GM21367 (cell line): ENCODE results near the gene DPEP2NB.
"Not testable (repeated sequence)": the region's sequence is repeated elsewhere in the genome, so short reads cannot be mapped to it uniquely, and the experiment has no call there.

Source experiments
- ATAC-seq: cut with Tn5 transposase; IDR thresholded peaks from one replicate; pipeline ENCODE4 v1.9.1; 2021; ENCODE audit not compliant: unreplicated experiment

The DPEP2NB gene, protein sequence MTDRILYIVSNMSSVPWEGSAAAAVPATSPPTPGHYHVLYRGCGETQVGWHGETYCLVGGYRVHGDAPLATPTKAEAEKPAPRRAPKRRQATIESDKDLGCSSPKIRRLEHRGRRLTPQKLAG

DNA sequence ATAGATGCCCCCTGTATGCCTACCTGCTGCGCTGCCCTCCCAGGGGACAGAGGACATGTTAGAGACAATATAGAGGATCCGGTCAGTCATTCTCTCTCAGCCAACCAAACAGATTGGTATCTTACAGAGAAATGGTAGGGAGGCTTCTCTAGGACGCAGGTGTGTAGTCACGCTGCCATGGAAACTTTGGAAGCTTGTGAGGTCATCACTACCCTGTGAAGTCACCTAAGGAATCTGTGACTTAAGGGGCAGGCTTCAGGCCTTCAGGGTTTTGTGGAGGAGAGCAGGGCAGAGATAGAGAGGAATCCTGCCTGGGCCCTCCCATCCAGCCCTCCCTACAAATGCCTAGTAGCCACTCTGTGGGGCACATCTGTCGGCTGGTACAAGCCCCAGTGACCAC lies at the start of gene DPEP2NB:
Gene DPEP2NB, minus strand, starts transcription at position 231 of the 400 bp plus-strand sequence. Its CDS starts 141 bp downstream, at position 90.
- no peak for ATAC-seq

DNA sequence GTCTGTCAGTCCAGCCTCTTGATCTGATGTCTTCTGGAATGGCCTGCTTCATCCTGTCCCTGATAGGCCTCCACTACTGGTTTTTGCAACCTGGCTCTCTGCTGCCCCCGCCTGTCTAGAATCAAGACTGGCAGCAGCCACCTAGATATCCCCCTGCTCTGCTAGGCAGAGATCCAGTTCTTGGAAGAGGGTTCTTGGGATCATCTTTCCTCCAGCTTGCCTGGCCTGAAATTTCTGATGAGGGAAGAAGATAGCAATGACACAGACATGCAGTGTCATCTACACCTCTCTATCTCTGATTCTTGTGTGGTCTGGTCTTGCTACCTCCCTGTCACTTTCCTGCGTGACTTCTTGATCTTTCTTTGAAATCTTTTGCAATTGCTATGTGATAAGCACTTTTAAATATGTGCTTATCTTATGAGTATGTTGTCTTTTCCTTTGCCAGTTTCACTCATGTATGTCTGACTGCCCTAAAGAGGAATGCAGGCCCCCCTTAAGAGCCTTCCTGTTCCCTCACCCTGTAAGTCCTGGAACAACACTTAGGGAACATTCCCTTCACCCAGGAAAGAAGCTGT lies 49.2 kb upstream of the DPEP2NB start:
- no peak for ATAC-seq

DNA sequence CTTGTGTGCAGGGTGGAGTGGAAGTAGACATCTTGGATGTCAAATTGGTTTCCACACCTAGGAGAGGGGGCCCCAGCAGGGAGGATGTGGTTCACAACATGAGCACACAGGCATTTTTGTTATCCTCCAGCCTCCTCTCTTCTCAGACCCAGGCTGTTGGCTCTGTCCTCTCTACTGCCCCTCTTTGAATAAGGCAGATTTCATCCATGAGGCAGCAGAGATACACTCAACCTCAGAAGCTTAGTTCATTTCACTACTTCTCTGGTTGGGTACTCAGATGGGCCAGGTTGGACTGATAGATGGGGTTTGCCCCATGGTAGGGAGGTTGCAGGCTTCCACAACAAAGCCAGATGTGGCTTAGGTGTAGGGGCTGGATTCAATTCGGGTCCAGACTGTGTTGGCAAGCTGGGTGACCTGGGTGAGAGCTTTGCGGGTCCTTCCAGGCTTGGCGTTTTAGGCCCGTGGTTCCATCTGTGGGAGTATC lies 47.2 kb upstream of the DPEP2NB start:
- no peak for ATAC-seq

DNA sequence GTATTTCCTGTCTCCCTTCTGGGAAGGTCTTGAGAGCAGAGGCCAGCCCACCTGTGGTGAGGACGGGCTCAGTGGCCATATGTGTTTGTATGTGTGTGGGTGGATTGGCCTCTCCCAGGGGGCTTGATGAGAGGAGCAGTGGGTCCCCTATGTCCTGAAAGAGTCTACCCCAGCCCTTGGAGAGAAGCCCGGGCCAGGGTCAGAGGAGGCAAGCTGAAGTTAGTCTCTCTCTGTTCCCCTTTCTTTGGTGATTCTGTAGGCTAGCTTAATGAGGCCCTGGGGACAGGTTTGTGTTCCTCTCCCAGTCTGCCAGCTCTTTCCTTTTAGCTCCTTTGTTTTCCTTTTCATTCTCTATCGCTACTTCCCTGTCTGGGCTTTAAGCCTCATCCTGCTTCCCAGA lies 45.7 kb upstream of the DPEP2NB start:
- no peak for ATAC-seq

DNA sequence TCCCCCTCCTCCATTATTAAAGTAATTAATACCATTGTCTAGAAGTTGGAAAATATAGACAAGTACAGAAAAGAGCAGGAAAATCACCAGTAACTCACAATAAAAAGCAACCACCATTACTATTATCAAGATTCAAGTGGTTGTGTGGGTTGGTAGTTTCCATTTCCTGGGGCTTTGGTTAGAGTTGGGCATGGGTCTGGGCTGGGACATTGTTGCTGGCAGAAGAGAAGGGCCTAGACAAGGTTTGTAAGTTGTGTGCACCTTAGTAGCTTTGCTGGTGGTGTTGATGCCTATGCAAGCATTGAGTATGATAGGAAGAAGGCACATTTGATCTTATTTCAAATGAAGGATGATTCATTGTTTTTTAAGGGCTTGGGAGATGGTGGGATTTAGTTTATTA lies 44.1 kb upstream of the DPEP2NB start:
- ATAC-seq, result no peak

DNA sequence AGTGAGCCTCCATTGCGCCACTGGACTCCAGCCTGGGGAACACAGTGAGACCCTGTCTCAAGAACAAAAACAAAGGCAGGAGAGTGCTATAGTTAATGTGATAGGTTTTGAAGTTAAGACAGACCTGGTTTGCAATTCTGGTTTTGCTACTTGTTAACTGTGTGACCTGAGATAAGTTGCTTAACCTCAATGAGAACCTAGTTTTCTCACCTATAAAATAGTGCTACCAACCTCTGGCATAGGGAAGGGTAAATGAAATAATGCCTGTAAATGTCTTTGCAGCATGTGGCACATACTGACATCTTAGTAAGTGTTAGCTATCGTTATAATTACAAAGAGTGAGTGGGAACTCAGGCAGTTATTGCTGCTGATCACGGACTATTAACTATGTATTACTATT lies 39.7 kb upstream of the DPEP2NB start:
- no peak for ATAC-seq

DNA sequence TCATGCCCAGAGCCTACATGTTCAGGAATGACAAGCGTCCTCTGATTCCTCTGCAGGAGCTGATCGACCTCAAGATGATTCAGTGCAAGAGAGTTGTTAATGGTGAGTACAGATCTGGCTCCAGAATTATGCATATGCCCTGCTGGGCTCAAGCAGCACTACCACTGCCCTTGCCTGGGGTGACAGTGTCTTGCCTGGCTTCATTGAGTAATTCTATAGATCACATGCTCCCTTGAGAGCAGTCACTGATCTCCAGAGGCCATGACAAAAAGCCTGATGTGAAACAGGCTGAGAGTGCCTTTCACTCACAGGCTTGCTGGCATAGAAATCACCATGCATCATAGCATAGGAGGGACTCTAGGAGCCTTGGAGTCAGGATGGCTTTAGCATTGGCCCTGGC lies 33.7 kb upstream of the DPEP2NB start:
- ATAC-seq, result no peak

DNA sequence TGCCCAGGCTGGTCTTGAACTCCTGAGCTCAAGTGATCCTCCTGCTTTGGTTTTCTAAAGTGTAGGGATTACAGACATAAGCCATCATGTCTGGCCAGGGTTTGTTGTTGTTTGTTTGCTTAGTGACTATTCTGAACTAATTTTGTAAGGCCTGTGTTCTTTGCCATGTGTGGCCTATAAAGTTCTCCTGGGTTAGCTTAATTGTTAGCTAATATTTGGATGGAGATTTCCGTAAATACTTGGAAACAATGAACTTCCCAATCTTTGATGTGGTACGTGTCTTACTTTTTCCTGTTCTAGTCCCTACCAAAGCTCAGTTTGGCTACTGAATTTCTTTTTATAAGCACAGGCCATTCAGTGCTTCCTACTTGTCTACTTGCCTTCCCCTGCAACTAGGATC lies 32.3 kb upstream of the DPEP2NB start:
- ATAC-seq, result no peak

DNA sequence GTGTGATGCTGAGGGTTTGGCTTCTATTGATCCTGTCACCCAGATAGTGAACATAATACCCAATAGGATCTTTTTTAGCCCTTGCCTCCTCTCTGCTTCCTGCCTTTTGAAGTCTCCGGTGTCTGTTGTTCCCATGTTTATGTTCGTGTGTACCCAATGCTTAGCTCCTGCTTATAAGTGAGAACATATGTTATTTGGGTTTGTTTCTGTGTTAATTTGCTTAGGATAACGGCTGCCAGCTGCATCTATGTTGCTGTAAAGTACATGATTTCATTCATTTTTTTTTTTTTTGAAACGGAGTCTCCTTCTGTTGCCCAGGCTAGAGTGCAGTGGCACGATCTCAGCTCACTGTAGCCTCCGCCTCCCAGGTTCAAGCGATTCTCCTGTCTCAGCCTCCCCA lies 30.4 kb upstream of the DPEP2NB start:
- ATAC-seq, result no peak

DNA sequence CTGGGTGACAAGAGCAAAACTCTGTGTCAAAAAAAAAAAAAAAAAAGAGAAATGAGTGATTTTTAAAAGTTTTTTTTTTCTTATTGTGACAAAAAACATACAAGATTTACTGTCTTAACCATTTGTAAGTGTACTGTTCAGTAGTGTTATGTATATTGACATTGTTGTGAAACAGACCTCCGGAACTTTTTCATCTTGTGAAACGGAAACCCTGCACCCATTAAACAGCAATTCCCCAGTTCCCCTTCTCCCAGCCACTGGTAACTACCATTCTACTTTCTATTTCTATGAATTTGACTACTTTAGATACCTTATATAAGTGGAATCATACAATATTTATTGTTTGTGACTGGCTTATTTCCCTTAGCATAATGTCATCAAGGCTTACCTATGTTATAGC lies 26.1 kb upstream of the DPEP2NB start:
- ATAC-seq, result no peak

DNA sequence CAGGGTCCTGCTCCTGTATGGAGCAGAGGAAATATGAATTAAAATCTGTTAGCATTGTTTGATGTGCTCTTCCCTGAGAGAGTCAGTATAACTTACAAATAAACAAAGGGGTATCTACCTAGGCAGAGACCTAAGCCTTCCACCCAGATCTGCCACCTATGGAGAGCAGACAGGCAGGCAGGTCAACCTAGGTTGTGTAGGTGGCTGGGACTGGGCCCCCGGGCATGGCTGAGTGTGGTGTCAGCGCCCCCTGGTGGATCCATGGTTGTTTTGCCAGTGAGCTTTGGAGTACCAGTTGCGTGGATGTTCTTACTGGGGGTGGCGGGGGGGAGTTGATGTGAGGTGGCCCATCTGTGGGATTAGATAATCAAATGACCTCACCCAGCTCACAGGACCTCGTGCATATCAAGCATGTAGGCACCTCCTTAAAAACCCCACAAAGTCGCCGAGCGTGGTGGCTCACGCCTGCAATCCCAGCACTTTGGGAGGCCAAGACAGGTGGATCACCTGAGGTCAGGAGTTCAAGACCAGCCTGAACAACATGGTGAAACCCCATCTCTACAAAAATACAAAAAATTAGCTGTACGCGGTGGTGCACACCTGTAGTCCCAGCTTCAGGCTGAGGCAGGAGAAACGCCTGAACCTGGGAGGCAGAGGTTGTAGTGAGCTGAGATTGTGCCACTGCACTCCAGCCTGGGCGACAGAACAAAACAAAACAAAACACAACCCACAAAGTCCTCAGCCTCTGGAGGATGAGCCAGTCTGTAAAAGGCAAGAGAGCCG lies 25.0 kb upstream of the DPEP2NB start:
- ATAC-seq, result peak; percentile 57

DNA sequence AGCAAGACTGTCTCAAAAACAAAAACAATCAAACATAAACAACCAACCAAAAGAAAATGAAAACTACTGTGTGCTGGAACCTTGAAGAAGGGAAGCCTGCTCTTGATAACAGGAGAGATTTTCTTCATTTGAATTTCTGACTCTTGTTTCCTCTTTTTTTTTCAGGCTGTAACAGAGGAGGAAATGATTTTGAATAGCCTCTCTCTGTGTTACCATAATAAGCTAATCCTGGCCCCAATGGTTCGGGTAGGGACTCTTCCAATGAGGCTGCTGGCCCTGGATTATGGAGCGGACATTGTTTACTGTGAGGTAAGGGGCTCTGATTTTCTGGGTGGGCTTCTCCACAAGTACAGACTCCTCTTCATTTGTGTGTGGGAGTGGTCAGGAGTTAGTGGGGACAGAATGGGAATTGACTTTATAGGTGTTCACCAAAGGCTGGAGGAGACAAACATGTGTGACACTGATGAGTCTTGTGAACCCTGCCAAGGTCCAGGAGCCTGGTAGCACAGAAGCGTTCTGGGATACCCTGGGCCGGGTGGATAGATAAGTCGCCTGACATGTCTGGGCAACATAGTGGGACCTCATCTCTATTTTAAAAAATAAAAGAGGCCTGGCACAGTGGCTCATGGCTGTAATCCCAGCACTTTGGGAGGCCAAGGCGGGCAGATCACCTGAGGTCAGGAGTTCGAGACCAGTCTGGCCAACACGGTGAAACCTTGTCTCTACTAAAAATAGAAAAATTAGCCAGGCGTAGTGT lies 22.3 kb upstream of the DPEP2NB start:
- no peak for ATAC-seq

DNA sequence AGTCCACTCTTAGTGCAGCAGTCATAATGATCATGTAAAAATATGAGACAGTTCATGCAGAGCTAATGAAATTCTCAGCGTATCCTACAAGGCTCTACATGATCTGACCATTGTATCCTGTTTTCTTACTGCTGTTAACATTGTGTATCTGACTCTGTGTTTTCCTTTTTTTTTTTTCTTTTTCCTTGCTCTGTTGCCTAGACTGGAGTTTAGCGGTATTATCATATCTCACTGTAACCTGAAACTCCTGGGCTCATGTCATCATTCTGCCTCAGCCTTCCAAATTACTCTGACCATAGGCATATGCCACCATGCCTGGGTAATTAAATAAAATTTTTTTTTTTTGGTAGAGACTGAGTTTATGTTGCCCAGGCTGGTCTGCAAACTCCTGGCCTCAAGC lies 19.5 kb upstream of the DPEP2NB start:
- no peak for ATAC-seq

DNA sequence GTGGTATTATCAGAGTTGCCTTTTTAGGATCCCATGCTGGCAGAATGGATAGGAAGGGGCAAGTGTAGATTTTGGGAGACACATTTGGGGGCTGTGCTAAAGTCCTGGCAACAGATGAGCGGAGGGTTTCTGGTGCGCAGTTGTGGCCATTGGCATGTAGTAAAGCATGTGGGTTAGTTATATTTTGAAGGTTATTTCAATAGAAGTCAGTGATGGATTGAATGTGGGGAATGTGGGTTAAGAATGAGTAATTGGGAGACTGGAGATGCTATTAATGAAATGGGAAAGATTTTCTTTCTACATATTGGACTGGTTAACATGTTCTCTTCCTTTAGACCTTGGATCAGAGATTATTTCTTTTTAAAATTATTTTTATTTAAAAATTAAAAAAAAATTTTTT lies 17.4 kb upstream of the DPEP2NB start:
- ATAC-seq, result no peak

DNA sequence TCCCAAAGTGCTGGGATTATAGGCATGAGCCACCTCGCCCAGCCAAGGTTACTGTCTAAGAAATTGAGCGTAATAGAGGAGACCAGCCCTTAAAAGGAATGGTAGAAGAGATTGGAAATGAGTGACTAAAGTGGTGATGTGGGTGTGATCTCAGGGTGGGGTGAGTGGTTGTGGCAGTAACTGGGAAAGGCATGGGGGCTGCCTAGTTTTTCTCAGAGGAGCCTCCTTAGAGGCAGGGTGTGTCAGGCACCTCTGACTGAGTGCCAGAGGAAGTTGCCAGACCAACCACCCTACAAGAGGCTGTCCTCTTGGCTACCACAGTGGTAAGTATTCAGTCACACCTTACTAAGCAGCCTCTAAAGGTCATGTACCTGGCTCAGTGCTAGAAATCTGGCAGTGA lies 16.2 kb upstream of the DPEP2NB start:
- no peak for ATAC-seq

DNA sequence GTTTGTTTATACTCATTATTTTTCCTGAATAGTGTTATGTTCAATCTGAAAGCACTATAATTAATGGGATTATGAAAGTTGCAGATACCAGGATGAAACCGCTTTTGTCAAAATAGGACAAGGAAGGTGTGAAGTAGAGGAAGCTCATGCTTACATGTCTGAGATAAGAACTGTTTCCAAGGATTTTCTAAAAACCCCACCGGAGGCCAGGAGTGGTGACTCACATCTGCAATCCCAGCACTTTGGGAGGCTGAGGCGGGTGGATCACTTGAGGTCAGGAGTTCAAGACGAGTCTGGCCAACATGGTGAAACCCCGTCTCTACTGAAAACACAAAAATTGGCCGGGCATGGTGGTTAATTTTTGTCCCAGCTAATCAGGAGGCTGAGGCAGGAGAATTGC lies 14.4 kb upstream of the DPEP2NB start:
- not testable (repeated sequence) for ATAC-seq

DNA sequence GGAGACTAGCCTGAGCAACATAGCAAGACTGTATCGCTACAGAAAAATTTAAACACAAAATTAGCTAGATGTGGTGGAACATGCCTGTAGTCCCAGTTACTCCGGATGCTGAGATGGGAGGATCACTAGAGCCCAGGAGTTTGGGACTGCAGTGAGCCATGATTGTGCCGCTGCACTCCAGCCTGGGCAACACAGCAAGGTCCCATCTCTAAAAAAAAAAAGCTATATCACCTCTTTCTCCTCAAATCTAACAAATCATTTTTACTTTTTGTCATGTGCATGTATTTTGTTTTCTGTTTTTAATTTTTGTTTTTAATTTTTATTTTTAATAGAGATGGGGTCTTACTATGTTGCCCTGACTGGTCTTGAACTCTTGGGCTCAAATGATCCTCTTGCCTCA lies 13.3 kb upstream of the DPEP2NB start:
- ATAC-seq, result no peak

DNA sequence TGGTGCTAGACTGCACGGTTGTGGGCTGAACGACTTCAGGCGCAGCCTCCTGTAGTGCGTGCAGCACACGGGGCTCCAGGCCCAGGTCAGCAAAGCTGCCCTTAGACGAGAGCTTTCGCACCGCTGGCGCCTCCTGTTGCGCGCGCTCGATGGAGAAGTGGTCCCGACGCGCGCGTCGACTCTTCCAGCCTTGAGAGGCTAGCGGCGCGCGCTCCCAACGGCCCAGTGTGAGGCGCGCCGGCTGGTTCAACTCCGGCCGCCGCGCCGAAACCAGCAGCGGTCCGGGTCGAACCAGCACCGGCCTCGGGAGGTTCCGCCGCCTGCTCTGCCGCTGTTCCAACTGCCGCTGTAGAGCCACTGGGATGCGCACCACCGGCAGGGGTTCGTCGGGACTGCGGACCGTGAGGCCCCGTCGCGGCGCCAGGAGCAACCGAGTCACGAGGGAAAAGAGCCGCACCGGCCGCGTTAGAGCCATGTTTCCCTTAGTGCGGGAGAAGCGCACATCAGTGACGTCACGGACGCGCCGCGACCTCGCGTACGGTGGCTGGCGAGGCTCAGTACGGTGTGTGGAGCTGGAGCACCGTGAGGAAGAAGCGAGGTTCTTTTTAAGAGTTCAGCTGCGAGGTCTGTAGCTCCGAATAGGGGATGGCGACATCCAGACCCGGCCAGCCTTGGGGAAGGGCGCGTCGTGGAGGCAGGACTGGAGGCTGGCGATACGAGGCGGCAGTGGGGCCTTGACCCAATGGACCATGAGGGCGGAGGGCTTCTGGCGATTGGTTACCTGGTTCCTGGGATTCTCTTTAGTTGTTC lies 7.2 kb upstream of the DPEP2NB start, which contains the start of the genes DDX28 and DUS2:
Gene DDX28, minus strand, starts transcription at position 505 of the 810 bp plus-strand sequence. Its CDS starts 30 bp downstream, at position 475.
Gene DUS2, plus strand, starts transcription at position 557 of the 810 bp plus-strand sequence. CDS start 14,740 bp downstream, outside the sequence.
- ATAC-seq, result peak; percentile 77

DNA sequence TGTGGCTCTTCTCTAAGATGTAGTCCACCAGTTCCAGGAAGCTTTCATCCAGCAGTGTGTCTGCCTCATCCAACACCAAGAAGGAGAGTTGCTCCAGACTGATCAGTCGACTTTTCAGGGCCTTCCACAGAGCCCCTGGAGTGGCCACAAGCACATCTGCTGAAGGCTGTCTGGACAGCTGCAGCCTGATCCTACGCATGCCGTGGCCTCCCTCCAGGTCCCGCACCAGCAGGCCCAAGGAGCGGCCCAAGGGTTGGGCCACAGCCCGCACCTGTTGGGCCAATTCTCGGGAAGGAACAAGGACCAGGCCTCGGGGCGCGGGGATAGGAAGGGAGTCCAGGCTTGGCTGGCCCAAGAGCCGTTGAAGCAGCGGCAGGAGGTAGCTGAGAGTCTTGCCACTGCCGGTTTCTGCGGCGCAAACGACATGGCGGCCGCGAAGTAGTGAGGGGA lies 6.6 kb upstream of the DPEP2NB start:
- ATAC-seq, result no peak

DNA sequence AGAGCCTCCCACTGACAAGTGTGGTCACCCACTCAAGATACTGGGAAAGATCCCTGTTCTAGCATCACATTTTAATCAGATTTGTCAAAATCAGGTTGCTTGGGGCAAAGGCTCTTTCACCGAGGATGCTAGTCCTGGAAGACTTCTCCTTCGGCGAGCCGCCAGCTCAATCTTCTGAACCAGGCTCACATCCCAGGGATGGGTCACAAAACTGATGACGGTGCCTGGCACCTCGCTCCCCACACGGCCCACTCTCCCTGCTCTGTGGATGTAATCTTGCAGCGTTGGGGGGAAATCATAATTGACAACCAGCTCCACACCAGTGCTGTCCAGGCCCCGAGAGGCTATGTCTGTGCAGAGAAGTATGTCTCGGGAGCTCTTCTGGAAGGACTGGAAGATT lies 5.8 kb upstream of the DPEP2NB start:
- no peak for ATAC-seq
